Measurements from ENCODE around the gene CCDC134.

DNA sequence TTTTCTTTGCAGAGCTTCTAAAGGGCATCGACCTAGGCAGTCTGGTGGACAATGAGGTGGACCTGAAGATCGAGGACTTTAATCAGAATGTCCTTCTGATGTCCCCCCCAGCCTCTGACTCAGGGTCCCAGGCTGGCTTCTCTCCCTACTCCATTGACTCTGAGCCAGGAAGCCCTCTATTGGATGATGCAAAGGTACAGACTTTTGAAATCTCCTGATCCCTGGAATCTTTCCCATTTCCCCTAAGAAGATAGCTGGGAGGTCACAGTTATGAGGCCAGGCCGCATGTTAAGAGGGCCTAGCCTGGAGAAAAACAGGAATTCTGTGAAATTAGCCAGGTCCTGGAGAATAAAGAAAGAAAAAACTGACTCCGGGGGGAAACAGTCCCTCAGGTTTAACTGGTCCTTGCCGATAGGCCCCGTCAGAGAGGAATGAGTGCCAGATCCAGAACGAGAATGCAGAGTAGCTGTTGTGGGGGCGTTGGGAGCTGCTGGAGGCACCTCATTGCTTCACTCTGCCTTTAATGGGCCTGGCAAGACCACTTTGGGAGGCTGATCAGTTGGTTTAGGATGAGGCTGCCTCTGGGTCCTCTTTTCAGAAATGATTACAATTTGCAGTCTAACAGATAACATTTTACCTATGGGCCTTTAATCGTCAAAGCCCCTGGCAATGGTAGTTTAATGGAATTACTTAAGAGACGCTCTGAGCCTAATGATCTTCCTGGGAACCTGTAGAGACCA is 75.2 kb downstream of the CCDC134 start:
- TF ChIP-seq CTCF (IDR thresholded peaks at IDR 0.05; ENCODE audit: extremely low read depth in 1 of 2, insufficient read depth in 1 of 2, low read depth in 1 of 2, low read length in 2 of 2) = no peak
- TF ChIP-seq FOS (IDR thresholded peaks at IDR 0.05; ENCODE audit: borderline replicate concordance, insufficient read depth, low read length) = no peak
- TF ChIP-seq POLR2A (IDR thresholded peaks at IDR 0.05; ENCODE audit: low read depth, low read length) = no peak
- TF ChIP-seq POLR2AphosphoS5 (IDR thresholded peaks at IDR 0.05; ENCODE audit: insufficient read depth, low read depth, low read length) = no peak
